Stimulated activated CD8-positive, alpha-beta memory T cell treated with anti-CD3 and anti-CD28 coated beads, Interleukin-4, amount 100 ng/mL, for 4 hours (primary cell): Measurements from ENCODE around the gene UBL5.

Source experiments
- DNase-seq, 2 donors: peaks; one replicate each; pipeline ENCODE4 v3.0.0-alpha.2; 2020; ENCODE audit warnings: low read depth in 2 of 2, low spot score in 1 of 2

Gene UBL5

GRCh38 chr19:9850235-9850959 lies 22.7 kb downstream of the UBL5 start:
- no peak for DNase-seq

GRCh38 chr19:9854282-9854846 lies 26.6 kb downstream of the UBL5 start:
- no peak for DNase-seq

DNA sequence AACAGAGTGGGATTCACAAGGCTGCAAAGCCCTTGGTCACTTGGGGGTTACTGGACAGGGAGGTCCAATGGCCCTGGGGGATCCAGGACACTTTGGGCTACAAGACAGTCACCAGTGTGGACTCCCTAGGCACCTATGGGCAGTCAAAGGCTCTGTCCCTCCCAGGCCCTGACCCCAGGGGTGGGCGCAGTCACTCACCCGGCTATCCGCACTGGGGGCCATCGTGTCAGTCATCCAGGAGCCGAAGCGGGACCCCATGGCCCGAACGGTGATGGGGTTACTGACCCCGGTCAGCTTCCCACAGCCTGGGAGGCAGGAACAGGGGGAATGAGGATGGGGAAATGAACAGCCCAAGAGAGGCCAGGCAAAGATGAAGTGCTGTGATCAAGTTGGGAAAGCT lies 28.9 kb downstream of the UBL5 start:
- no peak for DNase-seq

DNA sequence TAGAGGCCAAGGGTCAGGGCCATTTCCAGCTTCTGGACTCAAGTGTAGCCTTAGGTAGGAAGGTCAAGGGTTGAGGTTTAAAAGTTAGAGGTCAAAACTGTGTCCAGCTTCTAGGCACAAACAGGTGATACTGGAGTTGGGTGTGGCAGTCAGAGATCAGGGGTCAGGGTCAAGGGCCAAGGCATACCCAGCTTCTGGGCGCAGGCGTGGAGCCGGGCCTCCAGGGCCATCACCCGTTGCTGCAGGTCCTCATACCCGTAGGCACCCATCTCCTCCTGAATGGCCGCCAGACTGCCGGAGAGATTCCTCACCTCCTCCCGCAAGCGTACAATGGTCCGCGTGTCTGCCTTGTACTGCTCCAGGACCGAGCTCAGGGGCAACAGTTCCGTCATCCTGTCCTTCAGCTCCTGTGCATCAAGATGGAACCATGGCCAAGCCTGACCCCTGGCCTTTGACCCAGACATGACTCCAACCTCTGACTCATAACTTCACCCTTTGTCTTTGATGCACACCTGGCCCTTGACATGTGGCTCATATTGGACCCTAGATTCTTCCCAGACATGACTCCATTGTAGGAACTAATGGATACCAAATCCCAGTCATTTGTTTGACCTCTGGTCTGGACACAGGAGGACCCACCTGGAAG lies 29.5 kb downstream of the UBL5 start:
- DNase-seq = no peak

DNA sequence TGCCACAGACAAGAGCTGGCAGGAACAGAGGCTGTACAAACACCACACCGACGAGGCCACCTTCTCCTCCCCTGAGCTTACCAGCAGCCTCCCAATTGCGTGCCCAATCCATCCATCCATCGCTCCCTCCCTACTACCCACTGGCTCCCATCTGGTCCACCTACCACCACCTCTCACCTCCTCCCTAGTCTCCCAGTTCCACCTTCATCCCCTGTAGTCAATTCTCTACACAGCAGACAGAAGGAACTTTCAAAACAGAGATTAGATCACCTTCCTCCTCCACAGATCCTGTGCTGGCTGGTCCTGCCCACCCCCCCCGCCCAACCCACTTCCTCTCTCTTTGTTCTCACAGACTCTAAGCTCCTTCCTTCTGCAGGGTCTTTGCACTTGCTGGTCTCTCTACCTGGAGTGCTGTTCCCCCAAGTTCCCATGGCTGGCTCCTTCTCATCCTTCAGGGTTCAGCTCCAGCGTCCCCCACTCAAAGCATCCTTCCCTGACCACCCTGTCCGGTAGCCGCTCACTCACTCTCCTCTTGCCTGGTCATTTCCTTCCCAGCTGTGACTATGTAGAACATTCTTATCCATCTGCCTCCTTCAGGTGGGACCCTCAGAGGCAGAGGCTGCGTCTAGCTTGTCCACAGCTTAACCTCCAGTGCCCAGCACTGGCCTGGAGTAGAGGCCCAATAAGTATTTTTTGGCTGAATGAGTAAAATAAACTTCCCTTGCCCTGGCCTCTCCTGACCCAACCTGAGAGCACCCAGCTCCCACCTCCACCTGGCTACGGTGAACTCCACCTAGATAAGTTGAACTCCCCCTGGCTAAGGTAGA lies 30.4 kb downstream of the UBL5 start:
- DNase-seq = no peak

- DNase-seq = no peak
These were observed 31.0 kb downstream of the UBL5 start for GRCh38 chr19:9858766-9859165.

GRCh38 chr19:9860407-9860806 lies 32.7 kb downstream of the UBL5 start:
- no peak for DNase-seq

DNA sequence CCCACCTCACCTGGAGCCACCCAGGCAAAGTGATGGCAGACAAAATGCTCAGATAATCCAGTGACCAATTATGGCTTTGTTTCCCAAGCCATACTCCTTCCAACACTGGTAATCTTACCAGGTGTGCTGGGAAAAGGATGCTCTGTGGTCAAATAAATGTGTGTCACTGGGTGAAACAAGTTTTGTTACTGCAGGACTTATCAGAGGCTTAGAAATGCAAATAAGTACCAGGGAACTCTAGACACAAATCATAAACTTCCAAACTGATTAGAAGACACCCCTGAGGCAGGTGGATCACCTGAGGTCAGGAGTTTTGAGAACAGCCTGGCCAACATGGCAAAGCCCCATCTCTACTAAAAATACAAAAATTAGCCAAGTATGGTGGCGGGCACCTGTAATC lies 33.8 kb downstream of the UBL5 start:
- DNase-seq = no peak

DNA sequence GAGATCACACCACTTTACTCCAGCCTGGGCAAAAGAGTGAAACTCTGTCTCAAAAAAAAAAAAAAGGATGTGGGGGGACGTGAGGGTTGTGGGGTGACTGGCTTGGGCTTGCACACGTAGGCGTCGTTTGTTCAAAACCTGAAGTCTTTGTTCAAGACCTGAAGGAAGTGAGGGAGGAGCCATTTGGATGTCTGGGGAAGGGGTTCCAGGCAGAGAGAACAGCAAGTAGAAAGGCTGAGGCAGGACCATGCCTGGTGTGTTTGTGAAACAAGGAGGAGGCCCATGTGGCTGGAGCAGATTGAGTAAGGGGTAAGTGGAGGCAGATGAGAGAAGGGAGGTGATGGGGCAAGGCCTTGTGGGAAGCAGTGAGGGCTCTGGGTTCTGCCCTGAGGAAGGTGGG lies 35.2 kb downstream of the UBL5 start:
- no peak for DNase-seq

- no peak for DNase-seq
These were observed 36.0 kb downstream of the UBL5 start for GRCh38 chr19:9863759-9864158.

- DNase-seq = no peak
These were observed 38.2 kb downstream of the UBL5 start for GRCh38 chr19:9865732-9866501.

DNA sequence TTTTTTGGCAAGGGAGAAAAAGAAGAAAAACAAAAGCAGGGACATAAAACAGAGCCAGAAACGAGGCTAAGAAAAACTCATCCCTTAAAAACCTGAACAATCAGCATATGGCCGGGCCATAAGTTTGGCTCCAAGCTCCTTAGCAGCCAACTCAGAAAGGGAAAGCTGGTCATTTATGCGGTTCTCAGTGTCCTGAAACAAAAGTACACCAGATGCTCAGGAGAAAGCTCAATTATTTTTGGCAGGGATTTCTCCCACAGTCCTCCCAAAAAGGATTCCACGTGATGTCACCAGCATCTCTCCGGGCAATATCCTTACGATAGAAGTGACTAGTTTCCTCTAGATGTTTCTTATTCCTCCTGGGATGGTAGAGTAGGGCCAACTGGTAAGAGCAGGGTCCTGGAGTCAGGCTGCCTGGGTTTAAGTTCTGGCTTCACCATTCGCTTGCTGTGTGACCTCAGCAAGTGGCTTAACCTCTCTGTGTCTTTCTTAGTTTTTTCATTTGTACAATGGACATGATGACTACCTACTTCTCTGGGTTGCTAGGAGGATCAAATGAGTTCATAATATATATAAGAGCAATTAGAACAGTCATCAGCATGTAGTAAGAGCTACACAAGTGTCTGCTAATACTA lies 41.4 kb downstream of the UBL5 start:
- no peak for DNase-seq

DNA sequence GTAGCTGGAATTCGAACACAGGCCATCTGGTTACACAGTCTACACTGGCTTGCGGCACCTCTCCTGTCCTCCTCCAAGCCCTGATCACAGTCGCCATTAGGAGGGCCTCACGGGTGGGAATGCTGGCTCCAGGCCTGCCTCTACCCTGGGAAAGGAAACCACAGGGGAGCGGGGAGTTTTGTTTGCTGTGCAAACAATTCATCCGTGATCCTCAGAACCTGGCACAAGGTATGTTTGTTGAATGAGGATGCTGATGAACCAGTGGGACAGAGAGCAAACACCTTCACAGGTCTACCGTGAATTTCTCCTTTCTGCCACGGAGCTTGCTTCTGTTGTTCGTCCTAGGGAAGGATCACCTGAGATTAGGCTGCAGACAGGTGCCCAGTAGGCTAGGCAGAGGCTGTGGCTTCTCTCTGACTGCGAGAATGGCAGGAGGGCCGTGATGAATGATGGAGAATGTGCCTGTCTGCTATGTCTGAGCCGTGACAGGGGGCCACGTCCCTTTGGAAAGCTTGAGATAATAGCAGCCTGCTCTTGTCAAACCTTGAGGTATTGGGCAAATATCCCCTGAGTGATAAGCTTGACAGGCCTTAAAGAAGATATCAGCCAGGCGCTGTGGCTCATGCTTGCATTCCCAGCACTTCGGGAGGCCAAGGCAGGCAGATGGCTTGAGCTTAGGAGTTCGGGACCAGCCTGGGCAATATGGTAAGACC lies 44.1 kb downstream of the UBL5 start:
- no peak for DNase-seq

GRCh38 chr19:9872618-9873242 lies 45.0 kb downstream of the UBL5 start:
- DNase-seq = no peak

DNA sequence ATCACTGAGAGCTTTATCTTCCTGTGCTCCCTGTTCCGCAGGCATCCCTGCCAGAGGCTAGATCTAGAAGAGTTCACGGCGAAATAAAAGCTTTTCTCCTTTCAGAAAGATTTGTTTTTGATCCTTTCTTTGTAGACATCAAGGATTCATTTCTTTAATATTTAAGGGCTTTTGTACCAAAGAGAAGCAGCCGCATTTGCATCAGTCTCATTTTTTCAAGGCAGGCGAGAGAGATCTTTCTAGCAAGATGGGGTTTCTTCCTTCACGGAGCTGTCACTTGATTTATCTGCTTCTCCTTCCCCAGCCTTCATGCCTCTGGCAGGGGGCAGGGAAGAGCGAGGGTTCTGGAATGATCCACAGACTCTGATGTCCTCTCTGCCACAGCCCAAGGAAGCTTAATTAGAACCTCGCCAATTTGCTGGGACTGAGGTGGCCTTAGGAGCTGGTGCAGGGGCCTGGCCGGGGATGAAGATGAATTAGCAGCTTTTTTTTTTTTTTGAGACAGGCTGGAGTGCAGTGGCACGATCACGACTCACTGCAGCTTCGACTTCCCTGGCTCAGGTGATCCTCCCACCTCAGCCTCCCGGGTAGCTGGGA lies 47.4 kb downstream of the UBL5 start:
- no peak for DNase-seq

DNA sequence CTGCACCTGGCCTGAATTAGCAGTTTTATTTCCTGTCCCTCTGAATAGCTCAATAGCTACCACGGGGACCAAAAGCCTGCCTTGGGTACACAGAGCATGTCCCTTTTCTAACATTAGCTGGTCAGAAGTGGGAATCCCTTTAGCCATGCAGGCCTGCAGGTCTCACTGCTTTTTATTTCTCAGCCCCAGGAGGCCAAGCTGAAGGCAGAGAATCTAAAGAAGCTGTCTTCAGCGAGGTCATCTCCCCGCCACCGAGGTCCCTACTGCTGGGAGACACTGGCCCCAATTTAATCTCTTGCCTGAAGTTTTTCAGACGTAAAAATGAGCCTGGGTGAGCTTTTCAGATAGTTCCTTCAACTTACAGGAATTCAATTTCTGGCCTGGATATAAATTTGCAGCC lies 48.1 kb downstream of the UBL5 start:
- no peak for DNase-seq

- no peak for DNase-seq
These were observed 50.2 kb downstream of the UBL5 start for GRCh38 chr19:9877780-9878510.

GRCh38 chr19:9878511-9879196 lies 50.9 kb downstream of the UBL5 start:
- DNase-seq = no peak
